ENCODE measurements around the gene ATP1B1. TPM values are rescaled to one million over a fixed set of nuclear protein-coding genes. Genes with fewer than 3 reads are reported as not detected.

Gene ATP1B1
- total and polyA plus RNA-seq, 2 of the 8 experiments (the other 6 are each of a cell fraction or from before 2014, with no cell fraction given), result 16.3 to 76.5 TPM

DNA sequence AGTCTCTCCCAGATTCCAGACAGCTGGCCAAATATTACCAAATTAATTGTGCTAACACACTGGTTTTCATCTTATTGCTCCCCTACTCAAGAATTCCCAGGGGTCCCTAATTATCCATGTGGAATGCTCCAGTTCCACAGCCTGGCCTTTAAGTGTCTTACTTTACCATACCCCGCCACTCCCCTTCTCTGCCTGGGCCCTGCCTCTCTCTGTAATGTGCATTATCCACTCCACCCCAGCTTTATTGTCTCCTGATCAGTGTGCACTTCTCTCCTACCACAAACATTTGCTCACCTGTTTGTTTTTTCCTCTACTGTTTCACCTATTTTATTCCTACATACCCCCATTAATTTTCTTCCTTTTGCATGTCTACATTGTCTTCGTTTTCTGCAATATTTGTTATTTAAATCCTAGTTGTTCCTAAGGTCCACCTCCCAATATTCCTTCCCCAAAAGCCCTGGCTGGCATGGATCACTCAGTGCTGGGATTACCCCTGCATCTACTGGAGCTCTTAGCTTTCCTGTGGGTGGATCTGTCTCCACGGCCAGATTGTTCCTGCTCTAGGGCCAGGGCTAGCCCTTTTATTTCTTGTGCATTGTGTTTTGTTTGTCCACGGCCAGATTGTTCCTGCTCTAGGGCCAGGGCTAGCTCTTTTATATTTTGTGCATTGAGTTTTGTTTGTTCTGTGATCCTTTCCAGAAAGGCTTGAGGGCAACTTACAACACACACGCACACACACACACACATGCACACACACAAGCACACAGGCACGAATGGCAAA, 33.4 kb upstream of the ATP1B1 start (continued):
- TF ChIP-seq SRF (IDR thresholded peaks at IDR 0.05; ENCODE audit: low read depth, low read length) (no peak), GTF2F1 (IDR thresholded peaks at IDR 0.05; ENCODE audit: borderline replicate concordance, low read depth, low read length) (no peak), TBP (IDR thresholded peaks at IDR 0.05; ENCODE audit: low read depth, low read length) (no peak), RFX5 (IDR thresholded peaks at IDR 0.05; ENCODE audit: borderline replicate concordance, low read depth, low read length) (no peak), KDM4A (IDR thresholded peaks at IDR 0.05; ENCODE audit: low read depth, low read length, severe bottlenecking) (no peak), POLR2A (IDR thresholded peaks at IDR 0.05; ENCODE audit: control extremely low read depth in 1 of 2, low read depth in 2 of 2, low read length in 2 of 2) (no peak), SP1 (IDR thresholded peaks at IDR 0.05; ENCODE audit: low read depth, low read length) (no peak), CHD1 (IDR thresholded peaks at IDR 0.05; ENCODE audit: low read depth, low read length) (no peak), KDM5A (IDR thresholded peaks at IDR 0.05; ENCODE audit: low read length) (no peak), NRF1 (IDR thresholded peaks at IDR 0.05; ENCODE audit: low read depth, low read length) (no peak), CTBP2 (IDR thresholded peaks at IDR 0.05; ENCODE audit: borderline replicate concordance, insufficient read depth, insufficient read length, low read length) (no peak)

Data from H1 (cell line).